Parathyroid adenoma (tissue), 2 donors: Measurements from ENCODE around the gene GFOD2.

ENCODE experiments used
- H2AFZ ChIP-seq: fragments of 300-600 bp; sonication (generic); one replicate; pipeline ENCODE4 v1.7.0; 2017; ENCODE audit warnings: antibody characterized with exemption, mild to moderate bottlenecking
- H3K27ac ChIP-seq: fragments of 300-600 bp; sonication (generic); one replicate; pipeline ENCODE4 v1.7.0; 2017
- H3K27me3 ChIP-seq: fragments of 300-600 bp; sonication (generic); one replicate; pipeline ENCODE4 v1.7.0; 2017; ENCODE audit warnings: low read length; ENCODE audit not compliant: control insufficient read depth, insufficient read depth
- H3K36me3 ChIP-seq: fragments of 300-600 bp; sonication (generic); one replicate; pipeline ENCODE4 v1.7.0; 2017; ENCODE audit warnings: low read length; ENCODE audit not compliant: control insufficient read depth, insufficient read depth
- H3K4me1 ChIP-seq: fragments of 300-600 bp; sonication (generic); one replicate; pipeline ENCODE4 v1.7.0; 2017; ENCODE audit warnings: control low read depth
- H3K4me2 ChIP-seq: fragments of 300-600 bp; sonication (generic); one replicate; pipeline ENCODE4 v1.7.0; 2017; ENCODE audit warnings: low read length
- H3K4me3 ChIP-seq: fragments of 300-600 bp; sonication (generic); one replicate; pipeline ENCODE4 v1.7.0; 2017; ENCODE audit warnings: low read depth, low read length
- H3K79me2 ChIP-seq: fragments of 300-600 bp; sonication (generic); one replicate; pipeline ENCODE4 v1.7.0; 2017; ENCODE audit warnings: control low read depth
- H3K9ac ChIP-seq: fragments of 300-600 bp; sonication (generic); one replicate; pipeline ENCODE4 v1.7.0; 2017; ENCODE audit warnings: mild to moderate bottlenecking
- H3K9me3 ChIP-seq: fragments of 300-600 bp; sonication (generic); one replicate; pipeline ENCODE4 v1.7.0; 2017; ENCODE audit warnings: low read length; ENCODE audit not compliant: control insufficient read depth
- CTCF ChIP-seq: fragments of 300-600 bp; sonication (generic); IDR thresholded peaks from one replicate; pipeline ENCODE4 v1.7.0; 2017; ENCODE audit warnings: antibody characterized with exemption, mild to moderate bottlenecking
- donor health status: primary hyperparathyroidism.

GFOD2 gene

GRCh38 chr16:67636713-67637112 lies 82.4 kb downstream of the GFOD2 start:
- Histone ChIP-seq H3K79me2 (no peaks in the 10 kb centered on the region), H3K4me1 (peaks cover 6% of the 10 kb centered on the region), H3K27ac (no peak overlapping the region), H3K9me3 (no peaks in the 10 kb centered on the region), H3K9ac (no peak overlapping the region), H3K36me3 (no peaks in the 10 kb centered on the region), H2AFZ (no peak overlapping the region), H3K27me3 (no peaks in the 10 kb centered on the region), H3K4me3 (no peak overlapping the region), H3K4me2 (no peak overlapping the region)
- TF ChIP-seq CTCF = no peak

DNA sequence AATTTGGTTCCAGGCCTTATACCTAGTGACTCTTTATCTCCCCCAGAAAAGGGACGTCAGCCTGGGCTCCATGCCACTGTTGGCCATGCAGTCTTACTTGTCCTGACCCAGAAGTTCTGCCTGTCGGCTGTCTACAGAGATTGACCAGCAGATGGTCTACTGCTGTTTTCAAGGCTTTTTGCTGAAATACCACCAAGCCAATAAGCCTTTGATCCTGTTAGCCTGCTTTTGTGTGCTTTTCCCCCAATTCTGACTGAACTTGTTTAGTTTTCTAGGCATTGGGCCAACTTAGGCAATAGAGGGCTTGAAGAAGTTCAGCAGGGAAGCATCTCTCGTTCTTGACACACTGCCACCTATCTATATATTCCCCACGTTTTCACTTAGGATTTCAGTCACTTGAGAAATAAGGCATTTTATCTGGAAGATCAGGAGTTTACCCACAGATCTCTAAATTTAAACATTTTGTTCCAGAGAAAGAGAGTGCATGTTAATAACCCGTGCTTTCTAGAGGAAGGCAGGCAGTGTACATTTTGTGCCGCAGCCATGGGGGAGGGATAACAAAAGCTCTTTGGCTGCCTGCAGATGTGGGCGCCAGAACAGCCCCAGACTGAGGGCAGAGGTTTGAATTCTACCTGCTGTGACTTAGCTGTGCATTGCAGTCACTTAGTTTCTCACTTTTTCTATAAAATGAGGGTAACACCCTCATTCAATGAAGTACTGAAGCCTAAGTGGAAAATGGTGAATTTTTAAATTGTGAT lies 86.5 kb downstream of the GFOD2 start:
- Histone ChIP-seq H3K4me3 (no peak overlapping the region), H3K9ac (no peak overlapping the region), H3K27me3 (no peaks in the 10 kb centered on the region), H3K36me3 (no peaks in the 10 kb centered on the region), H3K79me2 (no peaks in the 10 kb centered on the region), H3K4me2 (no peak overlapping the region), H2AFZ (no peak overlapping the region), H3K9me3 (no peaks in the 10 kb centered on the region), H3K27ac (peak overlapping the region; percentile 42), H3K4me1 (peaks cover 6% of the 10 kb centered on the region)
- no peak for TF ChIP-seq CTCF

DNA sequence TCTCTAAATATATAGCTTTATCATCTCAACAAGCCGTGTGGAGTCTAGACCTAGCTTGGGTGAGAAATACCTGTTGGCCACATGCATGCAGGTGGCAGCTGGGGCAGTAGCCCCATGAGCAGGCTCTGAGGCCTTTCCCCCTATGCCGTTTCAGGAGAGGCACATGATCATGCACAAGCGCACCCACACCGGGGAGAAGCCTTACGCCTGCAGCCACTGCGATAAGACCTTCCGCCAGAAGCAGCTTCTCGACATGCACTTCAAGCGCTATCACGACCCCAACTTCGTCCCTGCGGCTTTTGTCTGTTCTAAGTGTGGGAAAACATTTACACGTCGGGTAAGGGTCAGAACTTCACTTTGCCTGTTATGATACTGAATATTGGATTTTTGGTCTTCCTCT lies 90.9 kb downstream of the GFOD2 start:
- no peaks in the 10 kb centered on the region for H3K27me3 ChIP-seq
- no peak overlapping the region for H3K4me2 ChIP-seq
- H3K79me2 ChIP-seq = no peaks in the 10 kb centered on the region
- no peak overlapping the region for H2AFZ ChIP-seq
- H3K4me3 ChIP-seq = no peak overlapping the region
- H3K4me1 ChIP-seq = peaks cover 5% of the 10 kb centered on the region
- H3K36me3 ChIP-seq = no peaks in the 10 kb centered on the region
- no peak for TF ChIP-seq CTCF
- no peaks in the 10 kb centered on the region for H3K9me3 ChIP-seq
- no peak overlapping the region for H3K9ac ChIP-seq
- H3K27ac ChIP-seq = no peak overlapping the region
